Panc1 (cell line): ENCODE results near the gene FAM120B. TPM values are rescaled to one million over a fixed set of nuclear protein-coding genes. Genes with fewer than 3 reads are reported as not detected.

ENCODE experiments used
- ATAC-seq: fragments of 200-7000 bp; cut with Tn5 transposase; 2 replicates; pipeline ENCODE4 v1.9.1; 2020; ENCODE audit warnings: mild to moderate bottlenecking, moderate library complexity
- BruUV-seq: library from RNA; stranded (reverse); fragments of 400-500 nt; replicated peaks from 2 replicates; lab custom pipeline; 2021; lab: Mats Ljungman, UMichigan
- CTCF ChIA-PET: fragments of 300-600 bp; sonication (Branson Sonifier 250); formaldehyde crosslinking; loops from one replicate; lab custom pipeline; 2022; ENCODE audit warnings: antibody characterized with exemption; lab: Charles Lee
- POLR2A ChIA-PET: fragments of 300-600 bp; sonication (Branson Sonifier 250); formaldehyde crosslinking; loops from one replicate; lab custom pipeline; 2022; ENCODE audit warnings: antibody characterized with exemption; lab: Charles Lee
- DNase-seq: peaks from one replicate; pipeline ENCODE4 v3.0.0-alpha.2; 2010; ENCODE audit warnings: low read depth, low spot score
- H3K27ac ChIP-seq: 2 replicates; pipeline ENCODE4 v1.5.1; 2011; ENCODE audit warnings: mild to moderate bottlenecking, low read length, inconsistent platforms
- H3K27me3 ChIP-seq: fragments of 200-500 bp; sonication (Bioruptor generic); 2 replicates; pipeline ENCODE4 v1.6.0; 2014; ENCODE audit warnings: low read length, inconsistent platforms; ENCODE audit not compliant: control insufficient read depth, insufficient read depth
- H3K36me3 ChIP-seq: fragments of 200-500 bp; sonication (Bioruptor generic); 2 replicates; pipeline ENCODE4 v1.5.1; 2014; ENCODE audit warnings: inconsistent platforms, mild to moderate bottlenecking, low read length, moderate library complexity; ENCODE audit not compliant: control insufficient read depth, insufficient read depth
- H3K4me1 ChIP-seq: 2 replicates; pipeline ENCODE4 v1.5.1; 2011; ENCODE audit warnings: inconsistent platforms, mild to moderate bottlenecking, low read length, moderate library complexity; ENCODE audit not compliant: control insufficient read depth, insufficient read depth
- H3K4me3 ChIP-seq, 2 experiments: 2 replicates each; pipeline ENCODE4 v1.5.1; 2011 to 2012; ENCODE audit warnings: low read depth in 2 of 2, low read length in 2 of 2, mild to moderate bottlenecking in 2 of 2, inconsistent platforms in 1 of 2, moderate library complexity in 1 of 2
- H3K9me3 ChIP-seq: fragments of 200-500 bp; sonication (Bioruptor generic); 2 replicates; pipeline ENCODE4 v1.5.1; 2014; ENCODE audit warnings: low read depth, mild to moderate bottlenecking, inconsistent platforms, low read length, moderate library complexity; ENCODE audit not compliant: control insufficient read depth, insufficient read depth
- CTCF ChIP-seq: fragments of 450-650 bp; IDR thresholded peaks from 2 replicates; pipeline ENCODE4 v1.5.1; 2017; ENCODE audit warnings: mild to moderate bottlenecking
- POLR2AphosphoS5 ChIP-seq: IDR thresholded peaks from 2 replicates; pipeline ENCODE4 v1.6.1; 2012; ENCODE audit warnings: mild to moderate bottlenecking, low read depth, low read length, moderate library complexity
- REST ChIP-seq, 2 experiments: IDR thresholded peaks; 2 replicates each; pipeline ENCODE4 v1.6.1; 2011 to 2012; ENCODE audit warnings: low read depth in 2 of 2, control low read depth in 1 of 2, low read length in 1 of 2, mild to moderate bottlenecking in 1 of 2, moderate library complexity in 1 of 2; ENCODE audit not compliant: insufficient read depth in 1 of 2
- SIN3A ChIP-seq: IDR thresholded peaks from 2 replicates; pipeline ENCODE4 v1.6.1; 2012; ENCODE audit warnings: low read depth, mild to moderate bottlenecking, low read length, moderate library complexity, borderline replicate concordance; ENCODE audit not compliant: insufficient read depth
- TCF7L2 ChIP-seq: IDR thresholded peaks from 2 replicates; pipeline ENCODE4 v1.6.1; 2011; ENCODE audit warnings: mild to moderate bottlenecking, low read depth, low read length, inconsistent platforms
- in situ Hi-C: cut with HindIII; loops from 2 replicates; pipeline ENCODE4 v1.10.0; 2016; ENCODE audit warnings: low sequenced_read_pairs, low pct_unique_long_range_greater_than_20kb
- intact Hi-C: fragments of 100-400 bp; cut with micrococcal nuclease; formaldehyde crosslinking; loops from one replicate; pipeline ENCODE4 v1.10.0; 2022; ENCODE audit not compliant: unreplicated experiment
- total RNA-seq: library from RNA; stranded (reverse); gene quantifications from one replicate; pipeline ENCODE4 v1.2.1, GENCODE V29; 2021; ENCODE audit not compliant: unreplicated experiment

FAM120B gene
- total RNA-seq, 1 experiment from 2014 or later, result 38.0 TPM

- Histone ChIP-seq H3K27me3 (no peaks in the 10 kb centered on the region), H3K36me3 (no peaks in the 10 kb centered on the region), H3K27ac (no peak overlapping the region), H3K9me3 (no peaks in the 10 kb centered on the region), H3K4me1 (no peaks in the 10 kb centered on the region), H3K4me3 (no peak overlapping the region)
- BruUV-seq, result no TSS peak
- CTCF ChIA-PET, result interaction anchor here (1.0 kb wide), 1 partner anchor 66 kb away, joined by 3 read pairs; no protein-coding TSS in a partner anchor
- DNase-seq (no peak), ATAC-seq (no peak)
- POLR2A ChIA-PET, result no interaction called here
- intact Hi-C loops (no loop called here), in situ Hi-C loops (no loop called here)
- no peak for TF ChIP-seq REST (IDR thresholded peaks at IDR 0.05; ENCODE audit: insufficient read depth in 1 of 2, low read depth in 2 of 2, low read length in 1 of 2)
- TF ChIP-seq CTCF, result no peak
- no peak for TF ChIP-seq POLR2AphosphoS5
- TF ChIP-seq TCF7L2, result no peak
- TF ChIP-seq SIN3A, result no peak
These were observed 138.9 kb downstream of the FAM120B start for GRCh38 chr6:170445487-170445886.

- no peak overlapping the region for H3K4me3 ChIP-seq
- DNase-seq, result no peak
- ChIA-PET POLR2A (no interaction called here), CTCF (interaction anchor here (1.0 kb wide), 1 partner anchor 65 kb away, joined by 3 read pairs; no protein-coding TSS in a partner anchor)
- H3K36me3 ChIP-seq, result no peaks in the 10 kb centered on the region
- in situ Hi-C loops (no loop called here), intact Hi-C loops (no loop called here)
- BruUV-seq, result no TSS peak
- H3K27ac ChIP-seq, result no peak overlapping the region
- no peaks in the 10 kb centered on the region for H3K9me3 ChIP-seq
- TF ChIP-seq SIN3A (no peak), CTCF (no peak), TCF7L2 (no peak), POLR2AphosphoS5 (no peak), REST (IDR thresholded peaks at IDR 0.05; ENCODE audit: insufficient read depth in 1 of 2, low read depth in 2 of 2, low read length in 1 of 2) (no peak)
- H3K4me1 ChIP-seq, result no peaks in the 10 kb centered on the region
- ATAC-seq, result no peak
- H3K27me3 ChIP-seq, result no peaks in the 10 kb centered on the region
These were observed 139.4 kb downstream of the FAM120B start for GRCh38 chr6:170445971-170446370.
